Osteoblast (primary cell): ENCODE data around the gene LY86. TPM values are rescaled to one million over a fixed set of nuclear protein-coding genes. Genes with fewer than 3 reads are reported as not detected.

Experiments used
- DNase-seq: peaks from one replicate; pipeline ENCODE4 v3.0.0; 2011; ENCODE audit warnings: low spot score, mixed read lengths; ENCODE audit not compliant: insufficient read length; ENCODE audit errors: missing footprints
- H2AFZ ChIP-seq: 2 replicates; pipeline ENCODE4 v1.6.0; 2011; ENCODE audit warnings: mild to moderate bottlenecking, low read length
- H3K27ac ChIP-seq: 2 replicates; pipeline ENCODE4 v1.5.1; 2011; ENCODE audit warnings: mild to moderate bottlenecking, low read depth, low read length, moderate library complexity
- H3K27me3 ChIP-seq: 2 replicates; pipeline ENCODE4 v1.6.0; 2012; ENCODE audit warnings: mild to moderate bottlenecking, control low read depth, inconsistent platforms, low read length, moderate library complexity; ENCODE audit not compliant: insufficient read depth
- H3K36me3 ChIP-seq: 2 replicates; pipeline ENCODE4 v1.5.1; 2011; ENCODE audit warnings: mild to moderate bottlenecking, low read length, control low read depth, moderate library complexity; ENCODE audit not compliant: insufficient read depth
- H3K4me1 ChIP-seq: 2 replicates; pipeline ENCODE4 v1.5.1; 2011; ENCODE audit warnings: mild to moderate bottlenecking, low read length, control low read depth, moderate library complexity; ENCODE audit not compliant: insufficient read depth
- H3K4me2 ChIP-seq: 2 replicates; pipeline ENCODE4 v1.6.0; 2011; ENCODE audit warnings: mild to moderate bottlenecking, low read length; ENCODE audit not compliant: insufficient read depth
- H3K4me3 ChIP-seq: fragments of 200-600 bp; sonication (generic); 3 replicates; pipeline ENCODE4 v1.5.1; 2012; ENCODE audit warnings: mild to moderate bottlenecking, low read length, inconsistent platforms; ENCODE audit not compliant: insufficient read depth
- H3K79me2 ChIP-seq: 2 replicates; pipeline ENCODE4 v1.6.0; 2012; ENCODE audit warnings: mild to moderate bottlenecking, low read length, control low read depth, inconsistent platforms; ENCODE audit not compliant: insufficient read depth
- H3K9me3 ChIP-seq: 2 replicates; pipeline ENCODE4 v1.5.1; 2011; ENCODE audit warnings: low read depth, low read length, control low read depth
- H4K20me1 ChIP-seq: 2 replicates; pipeline ENCODE4 v1.6.0; 2012; ENCODE audit warnings: mild to moderate bottlenecking, low read length, control low read depth; ENCODE audit not compliant: insufficient read depth
- total RNA-seq: library from RNA; depleted of rRNA; stranded (reverse); fragments of >200 nt; gene quantifications from 2 replicates; pipeline ENCODE4 v1.2.3, GENCODE V29; 2012
- TF ChIP-seq, protein P1 (sequence below): IDR thresholded peaks from 2 replicates; pipeline ENCODE4 v1.5.1; 2011; ENCODE audit warnings: mild to moderate bottlenecking, low read depth, low read length, moderate library complexity; ENCODE audit errors: extremely low read depth

Gene LY86
- total RNA-seq, 1 donor = not detected

GRCh38 chr6:6646859-6647258 is 58.3 kb downstream of the LY86 start:
- DNase-seq = no peak
- TF ChIP-seq, protein P1, sequence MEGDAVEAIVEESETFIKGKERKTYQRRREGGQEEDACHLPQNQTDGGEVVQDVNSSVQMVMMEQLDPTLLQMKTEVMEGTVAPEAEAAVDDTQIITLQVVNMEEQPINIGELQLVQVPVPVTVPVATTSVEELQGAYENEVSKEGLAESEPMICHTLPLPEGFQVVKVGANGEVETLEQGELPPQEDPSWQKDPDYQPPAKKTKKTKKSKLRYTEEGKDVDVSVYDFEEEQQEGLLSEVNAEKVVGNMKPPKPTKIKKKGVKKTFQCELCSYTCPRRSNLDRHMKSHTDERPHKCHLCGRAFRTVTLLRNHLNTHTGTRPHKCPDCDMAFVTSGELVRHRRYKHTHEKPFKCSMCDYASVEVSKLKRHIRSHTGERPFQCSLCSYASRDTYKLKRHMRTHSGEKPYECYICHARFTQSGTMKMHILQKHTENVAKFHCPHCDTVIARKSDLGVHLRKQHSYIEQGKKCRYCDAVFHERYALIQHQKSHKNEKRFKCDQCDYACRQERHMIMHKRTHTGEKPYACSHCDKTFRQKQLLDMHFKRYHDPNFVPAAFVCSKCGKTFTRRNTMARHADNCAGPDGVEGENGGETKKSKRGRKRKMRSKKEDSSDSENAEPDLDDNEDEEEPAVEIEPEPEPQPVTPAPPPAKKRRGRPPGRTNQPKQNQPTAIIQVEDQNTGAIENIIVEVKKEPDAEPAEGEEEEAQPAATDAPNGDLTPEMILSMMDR = no peak
- no peak overlapping the region for H3K4me3 ChIP-seq
- no peaks in the 10 kb centered on the region for H4K20me1 ChIP-seq
- no peaks in the 10 kb centered on the region for H3K4me1 ChIP-seq
- H3K27ac ChIP-seq = no peak overlapping the region
- H3K36me3 ChIP-seq = no peaks in the 10 kb centered on the region
- H3K4me2 ChIP-seq = no peak overlapping the region
- no peak overlapping the region for H2AFZ ChIP-seq
- H3K79me2 ChIP-seq = no peaks in the 10 kb centered on the region
- H3K9me3 ChIP-seq = no peaks in the 10 kb centered on the region
- no peaks in the 10 kb centered on the region for H3K27me3 ChIP-seq

DNA sequence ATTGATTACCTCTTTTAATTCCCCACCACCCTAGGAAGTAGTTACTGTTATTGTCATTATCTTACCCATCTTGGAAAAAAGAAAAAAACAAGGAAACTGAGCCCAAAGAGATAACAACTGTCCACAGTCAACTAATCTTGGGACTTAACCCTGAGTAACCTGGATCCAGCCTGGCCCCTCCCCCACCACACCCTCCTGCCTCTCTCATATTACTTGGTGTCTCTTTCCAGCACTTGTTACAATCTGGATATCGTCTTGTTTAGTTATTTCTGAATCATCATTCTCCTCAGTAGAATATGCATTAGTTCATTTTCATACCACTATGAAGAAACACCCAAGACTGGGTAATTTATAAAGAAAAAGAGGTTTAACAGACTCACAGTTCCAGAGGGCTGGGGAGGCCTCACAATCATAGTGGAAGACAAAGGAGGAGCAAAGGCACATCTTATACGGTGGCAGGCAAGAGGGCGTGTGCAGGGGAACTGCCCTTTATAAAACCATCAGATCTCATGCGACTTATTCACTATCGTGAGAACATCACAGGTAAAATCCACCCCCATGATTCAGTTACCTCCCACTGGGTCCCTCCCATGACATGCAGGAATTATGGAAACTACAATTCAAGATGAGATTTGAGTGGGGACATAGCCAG is 60.3 kb downstream of the LY86 start:
- Histone ChIP-seq H2AFZ (no peak overlapping the region), H3K27me3 (no peaks in the 10 kb centered on the region), H3K36me3 (no peaks in the 10 kb centered on the region), H3K79me2 (no peaks in the 10 kb centered on the region), H3K4me2 (no peak overlapping the region), H3K4me3 (no peak overlapping the region), H3K27ac (no peak overlapping the region), H3K4me1 (no peaks in the 10 kb centered on the region), H4K20me1 (no peaks in the 10 kb centered on the region), H3K9me3 (no peaks in the 10 kb centered on the region)
- TF ChIP-seq, protein P1 = no peak
- no peak for DNase-seq

DNA sequence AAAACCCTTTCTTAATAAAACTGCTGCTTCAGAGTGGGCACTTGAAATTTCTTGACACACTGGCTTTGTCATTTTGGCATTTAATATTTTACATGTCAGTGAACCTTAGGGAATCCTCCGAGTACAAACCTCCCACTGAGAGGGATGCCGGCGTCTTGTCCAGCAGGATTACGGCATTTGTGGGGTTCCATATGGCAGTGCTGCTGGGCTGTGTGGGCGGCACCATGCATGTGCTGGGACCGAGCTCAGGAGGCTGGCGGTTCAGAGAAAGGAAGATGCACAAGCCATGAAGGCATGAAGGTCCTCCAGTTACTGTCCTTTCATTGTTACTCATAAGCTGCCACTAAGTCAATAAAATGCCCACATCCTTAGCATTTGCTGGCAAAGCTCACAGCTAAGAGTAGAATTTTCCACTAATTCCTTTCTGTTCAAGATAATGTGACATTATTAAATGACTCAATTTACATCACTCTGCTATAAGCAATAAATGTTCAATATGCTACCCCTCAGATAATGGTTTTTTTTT is 61.4 kb downstream of the LY86 start:
- H3K4me2 ChIP-seq = no peak overlapping the region
- no peak overlapping the region for H3K4me3 ChIP-seq
- DNase-seq = no peak
- no peaks in the 10 kb centered on the region for H3K9me3 ChIP-seq
- TF ChIP-seq, protein P1 = no peak
- no peaks in the 10 kb centered on the region for H3K27me3 ChIP-seq
- H3K36me3 ChIP-seq = no peaks in the 10 kb centered on the region
- no peak overlapping the region for H2AFZ ChIP-seq
- H3K79me2 ChIP-seq = no peaks in the 10 kb centered on the region
- H4K20me1 ChIP-seq = no peaks in the 10 kb centered on the region
- H3K4me1 ChIP-seq = no peaks in the 10 kb centered on the region
- no peak overlapping the region for H3K27ac ChIP-seq

DNA sequence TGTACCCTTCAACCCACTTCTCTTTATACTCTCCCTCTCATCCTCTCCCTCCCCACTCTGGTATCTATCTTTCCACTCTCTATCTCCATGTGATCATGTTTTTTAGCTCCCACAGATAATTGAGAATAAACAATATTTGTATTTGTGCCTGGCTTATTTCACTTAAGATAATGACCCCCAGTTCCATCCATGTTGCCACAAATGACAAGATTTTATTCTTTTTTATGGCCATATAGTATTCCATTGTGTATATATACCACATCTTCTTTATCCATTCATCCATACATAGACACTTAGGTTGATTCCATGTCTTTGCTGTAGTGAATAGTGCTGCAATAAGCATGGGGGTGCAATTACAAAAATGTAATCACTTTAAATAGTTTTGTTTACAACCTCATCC is 62.3 kb downstream of the LY86 start:
- Histone ChIP-seq H3K4me1 (no peaks in the 10 kb centered on the region), H3K27ac (no peak overlapping the region), H3K4me3 (no peak overlapping the region), H3K79me2 (no peaks in the 10 kb centered on the region), H3K27me3 (no peaks in the 10 kb centered on the region), H4K20me1 (no peaks in the 10 kb centered on the region), H3K36me3 (no peaks in the 10 kb centered on the region), H2AFZ (no peak overlapping the region), H3K4me2 (no peak overlapping the region), H3K9me3 (no peaks in the 10 kb centered on the region)
- DNase-seq = no peak
- TF ChIP-seq, protein P1 = no peak
